ENCODE measurements around the gene NFATC2IP. TPM values are rescaled to one million over a fixed set of nuclear protein-coding genes. Genes with fewer than 3 reads are reported as not detected.
"Not testable (repeated sequence)": the region's sequence is repeated elsewhere in the genome, so short reads cannot be mapped to it uniquely, and the experiment has no call there.

Gene NFATC2IP
- total RNA-seq, 1 experiment from 2014 or later, result 58.2 TPM

DNA sequence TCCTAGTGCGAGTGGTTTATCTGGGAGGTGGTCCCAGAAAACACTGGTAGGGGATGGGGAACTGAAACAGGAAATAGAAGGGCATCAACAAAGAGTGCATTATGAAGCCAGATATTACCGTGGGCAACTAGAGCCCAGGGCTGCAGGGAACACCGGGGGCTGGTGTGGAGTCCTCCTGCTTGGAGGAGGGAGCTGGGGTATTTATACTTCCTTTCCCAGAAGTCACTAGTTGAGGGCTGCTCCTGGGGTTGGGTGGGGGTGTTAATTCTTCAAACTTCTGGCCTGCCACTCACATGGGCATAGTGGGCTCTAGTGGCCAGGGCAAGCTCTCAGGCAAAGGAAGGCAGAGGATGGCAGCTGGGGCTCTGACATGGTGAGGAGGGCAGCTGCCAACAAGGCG is 48.8 kb downstream of the NFATC2IP start:
- DNase-seq, result no peak
- Mint-ChIP-seq H3K27me3 (ENCODE audit: insufficient read depth, unreplicated experiment) (peaks cover 6% of the 10 kb centered on the region), H3K9me3 (ENCODE audit: unreplicated experiment) (no peaks in the 10 kb centered on the region), H3K4me1 (ENCODE audit: low read depth, unreplicated experiment) (no peaks in the 10 kb centered on the region), H3K36me3 (ENCODE audit: insufficient read depth, unreplicated experiment) (no peaks in the 10 kb centered on the region), H3K27ac (ENCODE audit: unreplicated experiment) (no peak overlapping the region), H3K4me3 (ENCODE audit: unreplicated experiment) (no peak overlapping the region)
- CTCF ChIA-PET, result no interaction called here
- Histone ChIP-seq H3K4me1 (no peaks in the 10 kb centered on the region), H3K4me3 (ENCODE audit: low read depth, low read length) (no peak overlapping the region), H3K27me3 (replicated peaks; ENCODE audit: control insufficient read depth, insufficient read depth, low read length) (no peaks in the 10 kb centered on the region), H3K9me3 (no peaks in the 10 kb centered on the region), H3K36me3 (ENCODE audit: control insufficient read depth, insufficient read depth, low read length) (no peaks in the 10 kb centered on the region)
- intact Hi-C loops (cut with micrococcal nuclease; ENCODE audit: unreplicated experiment), result no loop called here
- POLR2A ChIA-PET, result no interaction called here
- BruUV-seq (replicated peaks), result no TSS peak
- TF ChIP-seq, protein P1, sequence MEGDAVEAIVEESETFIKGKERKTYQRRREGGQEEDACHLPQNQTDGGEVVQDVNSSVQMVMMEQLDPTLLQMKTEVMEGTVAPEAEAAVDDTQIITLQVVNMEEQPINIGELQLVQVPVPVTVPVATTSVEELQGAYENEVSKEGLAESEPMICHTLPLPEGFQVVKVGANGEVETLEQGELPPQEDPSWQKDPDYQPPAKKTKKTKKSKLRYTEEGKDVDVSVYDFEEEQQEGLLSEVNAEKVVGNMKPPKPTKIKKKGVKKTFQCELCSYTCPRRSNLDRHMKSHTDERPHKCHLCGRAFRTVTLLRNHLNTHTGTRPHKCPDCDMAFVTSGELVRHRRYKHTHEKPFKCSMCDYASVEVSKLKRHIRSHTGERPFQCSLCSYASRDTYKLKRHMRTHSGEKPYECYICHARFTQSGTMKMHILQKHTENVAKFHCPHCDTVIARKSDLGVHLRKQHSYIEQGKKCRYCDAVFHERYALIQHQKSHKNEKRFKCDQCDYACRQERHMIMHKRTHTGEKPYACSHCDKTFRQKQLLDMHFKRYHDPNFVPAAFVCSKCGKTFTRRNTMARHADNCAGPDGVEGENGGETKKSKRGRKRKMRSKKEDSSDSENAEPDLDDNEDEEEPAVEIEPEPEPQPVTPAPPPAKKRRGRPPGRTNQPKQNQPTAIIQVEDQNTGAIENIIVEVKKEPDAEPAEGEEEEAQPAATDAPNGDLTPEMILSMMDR (IDR thresholded peaks at IDR 0.05; ENCODE audit: insufficient read depth in 1 of 2, low read depth in 1 of 2, low read length in 1 of 2, severe bottlenecking in 1 of 2, unreplicated experiment in 1 of 2), result no peak

DNA sequence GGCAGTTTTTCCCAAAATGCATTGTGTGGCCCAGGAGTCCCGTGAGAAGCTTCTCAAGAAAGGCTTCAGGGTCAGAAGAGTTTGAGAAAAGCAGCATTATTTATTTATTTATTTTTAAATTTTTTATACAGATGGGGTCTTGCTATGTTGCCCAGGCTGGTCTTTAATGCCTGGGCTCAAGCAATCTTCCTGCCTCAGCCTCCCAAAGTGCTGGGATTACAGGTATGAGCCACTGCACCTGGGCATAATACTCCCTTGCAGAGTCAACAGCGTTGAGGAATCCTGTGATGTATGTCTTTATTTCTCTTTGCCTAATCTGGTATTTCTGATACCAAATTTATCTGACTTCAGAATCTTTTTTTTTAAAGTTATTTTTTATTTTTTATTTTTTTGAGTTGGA is 49.3 kb downstream of the NFATC2IP start:
- no peaks in the 10 kb centered on the region for H3K27me3 ChIP-seq (replicated peaks; ENCODE audit: control insufficient read depth, insufficient read depth, low read length)
- no peaks in the 10 kb centered on the region for H3K9me3 ChIP-seq
- TF ChIP-seq, protein P1 (IDR thresholded peaks at IDR 0.05; ENCODE audit: insufficient read depth in 1 of 2, low read depth in 1 of 2, low read length in 1 of 2, severe bottlenecking in 1 of 2, unreplicated experiment in 1 of 2), result no peak
- intact Hi-C loops (cut with micrococcal nuclease; ENCODE audit: unreplicated experiment), result no loop called here
- H3K4me3 ChIP-seq (ENCODE audit: low read depth, low read length), result no peak overlapping the region
- H3K27me3 Mint-ChIP-seq (ENCODE audit: insufficient read depth, unreplicated experiment), result peaks cover 6% of the 10 kb centered on the region
- H3K9me3 Mint-ChIP-seq (ENCODE audit: unreplicated experiment), result no peaks in the 10 kb centered on the region
- no peak overlapping the region for H3K4me3 Mint-ChIP-seq (ENCODE audit: unreplicated experiment)
- no peaks in the 10 kb centered on the region for H3K36me3 Mint-ChIP-seq (ENCODE audit: insufficient read depth, unreplicated experiment)
- no peaks in the 10 kb centered on the region for H3K4me1 ChIP-seq
- ChIA-PET POLR2A (no interaction called here), CTCF (no interaction called here)
- H3K36me3 ChIP-seq (ENCODE audit: control insufficient read depth, insufficient read depth, low read length), result no peaks in the 10 kb centered on the region
- no peaks in the 10 kb centered on the region for H3K4me1 Mint-ChIP-seq (ENCODE audit: low read depth, unreplicated experiment)
- no peak overlapping the region for H3K27ac Mint-ChIP-seq (ENCODE audit: unreplicated experiment)
- BruUV-seq (replicated peaks), result no TSS peak
- no peak for DNase-seq

DNA sequence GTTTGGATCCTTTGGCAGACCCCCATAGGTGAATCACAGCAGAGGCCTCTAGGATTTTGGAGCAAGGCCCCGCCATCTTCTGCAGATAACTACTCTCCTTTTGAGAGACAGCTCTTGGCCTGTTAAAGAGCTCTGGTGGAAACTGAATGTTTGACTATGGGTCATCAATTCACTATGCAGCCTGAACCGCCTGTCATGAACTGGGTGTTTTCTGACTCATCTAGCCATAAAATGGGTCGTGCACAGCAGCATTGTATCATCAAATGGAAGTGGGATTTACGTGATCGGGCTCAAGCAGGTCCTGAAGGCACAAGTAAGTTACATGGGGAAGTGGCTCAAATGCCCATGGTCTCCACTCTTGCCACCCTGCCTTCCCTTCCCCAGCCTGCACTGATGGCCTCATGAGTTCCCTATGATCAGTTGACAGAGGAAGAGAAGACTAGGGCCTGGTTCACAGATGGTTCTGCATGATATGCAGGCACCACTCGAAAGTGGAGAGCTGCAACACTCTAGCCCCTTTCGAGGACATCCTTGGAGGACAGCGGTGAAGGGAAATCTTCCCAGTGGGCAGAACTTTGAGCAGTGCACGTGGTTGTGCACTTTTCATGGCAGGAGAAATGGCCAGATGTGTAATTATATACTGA is 53.9 kb downstream of the NFATC2IP start:
- H3K27me3 Mint-ChIP-seq (ENCODE audit: insufficient read depth, unreplicated experiment); H3K4me1 Mint-ChIP-seq (ENCODE audit: low read depth, unreplicated experiment); H3K4me1 ChIP-seq; H3K27ac Mint-ChIP-seq (ENCODE audit: unreplicated experiment); BruUV-seq (replicated peaks); H3K9me3 ChIP-seq; POLR2A ChIA-PET; H3K27me3 ChIP-seq (replicated peaks; ENCODE audit: control insufficient read depth, insufficient read depth, low read length); DNase-seq; H3K4me3 ChIP-seq (ENCODE audit: low read depth, low read length); intact Hi-C loops (cut with micrococcal nuclease; ENCODE audit: unreplicated experiment); CTCF ChIA-PET; H3K36me3 ChIP-seq (ENCODE audit: control insufficient read depth, insufficient read depth, low read length); H3K9me3 Mint-ChIP-seq (ENCODE audit: unreplicated experiment); H3K4me3 Mint-ChIP-seq (ENCODE audit: unreplicated experiment); H3K36me3 Mint-ChIP-seq (ENCODE audit: insufficient read depth, unreplicated experiment): not testable (repeated sequence)
